Pancreas (tissue), 10 donors: ENCODE measurements around the gene HEATR1. TPM values are rescaled to one million over a fixed set of nuclear protein-coding genes. Genes with fewer than 3 reads are reported as not detected.

Experiments
- ATAC-seq, 4 donors: fragments of 200-7000 bp; cut with Tn5 transposase; one replicate each; pipeline versions ENCODE4 v1.8.0 to v1.9.1; 2020; ENCODE audit warnings: mild to moderate bottlenecking in 4 of 4, moderate library complexity in 4 of 4
- DNase-seq, 6 donors: peaks; one replicate each; pipeline ENCODE4 v3.0.0-alpha.2; 2020
- FAIRE-seq: peaks from 2 replicates; lab custom pipeline; 2012; peaks lifted over from hg19 to GRCh38; lab: Jason Lieb, UNC
- H3K27ac ChIP-seq, 4 donors: fragments of 200-600 bp; sonication (generic); 1 replicate in 3 of 4; 2 replicates in 1 of 4; pipeline versions ENCODE4 v1.5.0 to v1.8.0; 2020
- H3K27me3 ChIP-seq, 4 donors: fragments of 200-600 bp; one replicate each; pipeline ENCODE4 v1.8.0; 2021
- H3K36me3 ChIP-seq, 3 donors: fragments of 200-600 bp; sonication (generic) in 1 of 3; one replicate each; pipeline versions ENCODE4 v1.5.0 to v1.8.0; 2020 to 2021
- H3K4me1 ChIP-seq, 3 donors: fragments of 200-600 bp; one replicate each; pipeline ENCODE4 v1.8.0; 2021
- H3K4me3 ChIP-seq, 4 donors: fragments of 200-600 bp; sonication (generic) in 2 of 4; one replicate each; pipeline versions ENCODE4 v1.5.0 to v1.8.0; 2020 to 2021
- H3K9me3 ChIP-seq, 4 donors: fragments of 200-600 bp; one replicate each; pipeline ENCODE4 v1.8.0; 2021
- CTCF ChIP-seq, 4 donors: fragments of 200-600 bp; sonication (generic) in 3 of 4; IDR thresholded peaks; one replicate each; pipeline versions ENCODE4 v1.5.0 to v1.8.0; 2021; ENCODE audit warnings: antibody characterized with exemption in 4 of 4
- WGBS, 2 donors: extraction: QIAGEN DNeasy Blood & Tissue Kit; methylation state at CpG; one replicate each; pipeline ENCODE4 v1.1.7; 2013; 5-methylcytosine and 5-hydroxymethylcytosine counted together
- intact Hi-C, 3 donors: fragments of 100-400 bp; cut with DNase I; formaldehyde crosslinking; loops; one replicate each; pipeline versions ENCODE4 v1.11.1 to v1.14.2; 2022
- polyA plus RNA-seq, 2 donors: library from polyadenylated mRNA; stranded (reverse); fragments of 200-250 nt; gene quantifications; one replicate each; pipeline ENCODE4 v1.2.3, GENCODE V29; 2013
- total RNA-seq, 6 donors: library from RNA; stranded (reverse); fragmentation: NEBNext Ultra II Directional in 4 of 6; extraction: Animal tissue kit (Norgen Biotek cat#: 25700) in 4 of 6; gene quantifications; one replicate each; pipeline versions ENCODE4 v1.2.1 to v1.2.4, GENCODE V29; 2021 to 2023
- donor health status: healthy with polysubstance abuse.
- donor health status: DM: no; HTN: no; CAD: no; lungs with moderate emphysema.
- donor health status: DM: no; HTN: no; CAD: no.
- donor health status: control.
- donor health status: control.
- donor health status: Bipolar disorder and iron deficiency.
- donor health status: DM: yes; HTN: yes; CAD: no.
- donor health status: DM: no; HTN: no; CAD: no.
- donor health status: DM: no; HTN: no; CAD: no.
- donor health status: DM: yes; HTN: yes; CAD: no.

HEATR1 gene
- total and polyA plus RNA-seq, 8 donors: 4.1 to 21.2 (median 15.2) TPM

DNA sequence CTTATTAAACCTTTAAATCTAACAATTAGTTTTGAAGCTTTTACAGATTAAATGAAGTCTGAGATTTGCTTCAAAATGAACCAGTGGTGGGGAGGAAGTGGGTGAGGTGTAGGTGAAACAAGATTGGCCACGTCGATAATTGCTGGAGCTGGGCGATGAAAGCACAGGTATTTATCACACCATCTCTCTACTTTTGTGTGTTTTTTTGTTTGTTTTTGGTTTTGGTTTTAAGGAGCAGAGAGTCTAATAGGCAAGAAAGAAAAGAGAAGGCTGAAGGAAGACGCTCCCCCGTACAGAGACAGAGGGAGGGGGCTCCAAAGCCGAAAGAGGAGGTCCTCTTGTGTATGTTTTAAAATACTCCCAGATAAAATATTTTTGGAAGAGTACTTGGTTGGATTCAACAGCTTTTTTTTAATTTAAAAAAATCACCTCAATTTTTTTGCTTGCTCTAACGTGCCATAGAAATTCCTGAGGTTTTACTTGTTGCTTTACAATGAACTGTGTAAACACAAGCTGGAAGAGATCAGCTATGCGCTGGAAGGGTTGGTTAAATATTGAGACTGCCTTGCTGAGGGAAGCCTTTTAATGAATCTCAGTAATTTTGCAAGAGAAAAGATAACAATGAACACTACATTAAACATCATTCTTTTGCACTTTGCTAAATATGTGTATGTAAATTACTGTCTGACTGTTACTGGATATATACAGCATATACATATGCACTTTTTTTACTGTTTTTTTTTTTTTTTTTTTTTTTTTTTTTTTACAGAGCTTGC is 87.2 kb downstream of the HEATR1 start:
- peak overlapping the region in 3 of 4 donors; percentile 3 to 75 (median 68) for H3K27ac ChIP-seq
- ATAC-seq (peak in 2 of 4 donors; percentile 50 to 67), FAIRE-seq (no peak), DNase-seq (no peak)
- 49 to 57% methylated on average over 8 of the region's 8 CpGs for WGBS, 2 donors
- H3K9me3 ChIP-seq: no peaks in the 10 kb centered on the region
- no peaks in the 10 kb centered on the region for H3K27me3 ChIP-seq
- peaks cover 16 to 41% (median 36%) of the 10 kb centered on the region in 3 donors for H3K4me1 ChIP-seq
- TF ChIP-seq CTCF (IDR thresholded peaks at IDR 0.05): no peak
- no peak overlapping the region for H3K4me3 ChIP-seq
- intact Hi-C loops: no loop called here
- no peaks in the 10 kb centered on the region for H3K36me3 ChIP-seq

GRCh38 chr1:236515443-236515958 is 88.8 kb downstream of the HEATR1 start:
- no peak for TF ChIP-seq CTCF (IDR thresholded peaks at IDR 0.05)
- H3K4me3 ChIP-seq: no peak overlapping the region
- H3K36me3 ChIP-seq: no peaks in the 10 kb centered on the region
- DNase-seq (peak in 4 of 6 donors; percentile 42 to 69 (median 50)), ATAC-seq (peak; percentile 79 to 88 (median 80)), FAIRE-seq (no peak)
- peaks cover 16 to 49% (median 36%) of the 10 kb centered on the region in 3 donors for H3K4me1 ChIP-seq
- no peaks in the 10 kb centered on the region for H3K9me3 ChIP-seq
- intact Hi-C loops: no loop called here
- peak overlapping the region; percentile 6 to 75 (median 38) for H3K27ac ChIP-seq
- WGBS, 2 donors: 19 to 25% methylated on average over 4 of the region's 4 CpGs
- H3K27me3 ChIP-seq: no peaks in the 10 kb centered on the region

DNA sequence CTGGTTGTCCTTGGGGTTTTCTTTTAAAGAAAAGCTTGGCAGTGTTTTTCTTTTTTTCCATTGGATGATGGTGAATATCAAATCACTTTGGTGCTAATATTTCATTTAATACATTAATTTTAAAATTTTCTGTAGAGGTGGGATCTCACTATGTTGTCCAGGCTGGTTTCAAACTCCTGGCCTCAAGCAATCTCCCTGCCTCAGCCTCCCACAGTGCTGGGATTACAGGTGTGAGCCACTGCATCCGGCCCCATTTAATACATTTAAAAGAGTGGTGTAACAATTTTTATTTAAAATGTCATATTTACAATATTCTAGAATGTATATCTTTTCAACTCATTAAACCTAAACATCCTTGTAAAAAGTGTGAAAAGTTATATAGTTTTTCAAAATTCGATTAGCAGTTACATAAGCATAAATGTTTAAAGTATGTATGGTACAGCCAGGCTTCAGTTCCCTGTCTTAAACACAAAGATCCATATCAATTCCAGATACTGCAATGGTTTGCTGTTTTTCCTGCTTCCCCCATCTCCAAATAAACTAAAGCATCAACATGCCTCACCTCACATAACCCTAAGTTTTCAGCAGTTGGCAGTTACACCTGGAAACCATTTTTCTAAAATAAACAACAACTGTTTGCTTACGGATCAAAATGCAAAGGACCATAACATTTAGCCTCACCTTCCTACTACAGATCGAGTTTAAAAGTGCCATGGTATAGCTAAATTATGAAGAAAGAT is 89.4 kb downstream of the HEATR1 start:
- ATAC-seq: peak; percentile 31 to 44 (median 39)
- Histone ChIP-seq H3K9me3 (no peaks in the 10 kb centered on the region), H3K36me3 (no peaks in the 10 kb centered on the region), H3K4me1 (peaks cover 16 to 51% (median 36%) of the 10 kb centered on the region in 3 donors), H3K4me3 (no peak overlapping the region), H3K27ac (peak overlapping the region; percentile 6 to 75 (median 38)), H3K27me3 (no peaks in the 10 kb centered on the region)
- DNase-seq: no peak
- no peak for FAIRE-seq
- 35 to 49% methylated on average over 4 of the region's 4 CpGs for WGBS, 2 donors
- intact Hi-C loops: no loop called here
- no peak for TF ChIP-seq CTCF (IDR thresholded peaks at IDR 0.05)

DNA sequence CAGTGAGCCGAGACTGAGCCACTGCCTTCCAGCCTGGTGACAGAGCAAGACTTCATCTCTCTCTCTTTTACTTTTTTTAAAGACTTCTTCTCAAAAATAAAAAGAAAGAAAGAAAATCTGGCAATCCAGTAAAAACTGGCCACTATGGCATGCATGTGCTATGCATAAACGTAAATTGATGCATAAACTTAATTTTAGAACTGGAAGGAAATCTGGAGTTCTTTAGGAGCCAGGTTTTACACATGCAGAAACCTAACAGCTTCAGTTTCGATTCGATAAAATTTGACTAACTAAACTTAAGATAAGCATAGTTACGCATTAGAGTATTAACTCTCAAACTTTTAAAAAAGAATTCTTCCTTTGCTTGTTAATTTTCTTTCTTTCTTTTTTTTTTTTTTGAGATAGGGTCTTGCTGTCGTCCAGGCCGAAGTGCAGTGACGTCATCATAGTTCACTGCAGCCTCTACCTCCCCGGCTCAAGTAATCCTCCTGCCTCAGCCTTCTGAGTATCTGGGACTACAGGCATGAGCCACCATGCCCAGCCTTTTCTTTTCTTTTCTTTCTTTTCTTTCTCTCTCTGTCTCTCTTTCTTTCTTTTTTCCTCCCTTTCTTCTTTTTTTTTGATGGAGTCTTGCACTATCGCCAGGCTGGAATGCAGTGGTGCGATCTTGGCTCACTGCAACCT is 92.4 kb downstream of the HEATR1 start:
- Histone ChIP-seq H3K9me3 (no peaks in the 10 kb centered on the region), H3K4me1 (peaks cover 16 to 50% (median 36%) of the 10 kb centered on the region in 3 donors), H3K4me3 (peak overlapping the region in 1 of 4 donors; percentile 12), H3K36me3 (no peaks in the 10 kb centered on the region), H3K27ac (peak overlapping the region in 2 of 4 donors; percentile 2 to 38), H3K27me3 (no peaks in the 10 kb centered on the region)
- intact Hi-C loops: no loop called here
- ATAC-seq (no peak), DNase-seq (no peak), FAIRE-seq (no peak)
- WGBS, 2 donors: 31 to 54% methylated on average over 11 of the region's 11 CpGs
- no peak for TF ChIP-seq CTCF (IDR thresholded peaks at IDR 0.05)
